H9 (cell line): Measurements from ENCODE around the gene PCBD2. TPM values are rescaled to one million over a fixed set of nuclear protein-coding genes. Genes with fewer than 3 reads are reported as not detected.

Source experiments
- DNase-seq: peaks from one replicate; pipeline ENCODE4 v3.0.0-alpha.2; 2017
- H2AFZ ChIP-seq: one replicate; pipeline ENCODE4 v1.6.1; 2013; ENCODE audit warnings: mild to moderate bottlenecking, low read length, control low read depth, moderate library complexity
- H2AK5ac ChIP-seq: 2 replicates; pipeline ENCODE4 v1.6.1; 2013; ENCODE audit warnings: low read length, control low read depth, mixed read lengths; ENCODE audit not compliant: insufficient read length
- H2BK120ac ChIP-seq: one replicate; pipeline ENCODE4 v1.6.1; 2013; ENCODE audit warnings: low read depth, mild to moderate bottlenecking, low read length, control low read depth, inconsistent platforms; ENCODE audit not compliant: poor library complexity, severe bottlenecking
- H2BK12ac ChIP-seq: 2 replicates; pipeline ENCODE4 v1.6.1; 2013; ENCODE audit warnings: low read length, control low read depth, mixed read lengths, low read depth; ENCODE audit not compliant: insufficient read length
- H2BK15ac ChIP-seq: 2 replicates; pipeline ENCODE4 v1.6.1; 2013; ENCODE audit warnings: low read depth, low read length, control low read depth
- H2BK20ac ChIP-seq: one replicate; pipeline ENCODE4 v1.6.1; 2013; ENCODE audit warnings: low read depth, mild to moderate bottlenecking, low read length, control low read depth, inconsistent platforms; ENCODE audit not compliant: poor library complexity, severe bottlenecking
- H2BK5ac ChIP-seq: 2 replicates; pipeline ENCODE4 v1.6.1; 2013; ENCODE audit warnings: low read length, control low read depth, mixed read lengths; ENCODE audit not compliant: insufficient read length
- H3K14ac ChIP-seq: 2 replicates; pipeline ENCODE4 v1.6.1; 2013; ENCODE audit warnings: low read length, control low read depth; ENCODE audit not compliant: insufficient read depth
- H3K18ac ChIP-seq: 2 replicates; pipeline ENCODE4 v1.6.1; 2013; ENCODE audit warnings: low read depth, mild to moderate bottlenecking, mixed read lengths, low read length, control low read depth; ENCODE audit not compliant: insufficient read length
- H3K23ac ChIP-seq: 2 replicates; pipeline ENCODE4 v1.6.1; 2013; ENCODE audit warnings: low read length, control low read depth, mixed read lengths, low read depth; ENCODE audit not compliant: insufficient read length
- H3K23me2 ChIP-seq: 2 replicates; pipeline ENCODE4 v1.6.1; 2013; ENCODE audit warnings: low read depth, mild to moderate bottlenecking, mixed read lengths, low read length, control low read depth; ENCODE audit not compliant: insufficient read length, poor library complexity, severe bottlenecking
- H3K27ac ChIP-seq: 2 replicates; pipeline ENCODE4 v1.5.1; 2013; ENCODE audit warnings: low read length, control low read depth, mixed read lengths, low read depth; ENCODE audit not compliant: insufficient read length
- H3K27me3 ChIP-seq: 2 replicates; pipeline ENCODE4 v1.6.1; 2013; ENCODE audit warnings: low read length, control low read depth, inconsistent platforms; ENCODE audit not compliant: insufficient read depth
- H3K4ac ChIP-seq: 2 replicates; pipeline ENCODE4 v1.6.1; 2013; ENCODE audit warnings: low read depth, mild to moderate bottlenecking, control low read depth, inconsistent platforms, low read length, moderate library complexity
- H3K4me1 ChIP-seq: 2 replicates; pipeline ENCODE4 v1.6.1; 2013; ENCODE audit warnings: low read length, control low read depth, inconsistent platforms; ENCODE audit not compliant: insufficient read depth
- H3K4me2 ChIP-seq: 2 replicates; pipeline ENCODE4 v1.6.1; 2013; ENCODE audit warnings: low read length, control low read depth, mixed read lengths; ENCODE audit not compliant: insufficient read length, insufficient read depth
- H3K56ac ChIP-seq: 2 replicates; pipeline ENCODE4 v1.6.1; 2013; ENCODE audit warnings: low read depth, mild to moderate bottlenecking, mixed read lengths, low read length, control low read depth; ENCODE audit not compliant: insufficient read length
- H3K79me1 ChIP-seq: 2 replicates; pipeline ENCODE4 v1.6.1; 2013; ENCODE audit warnings: low read depth, mild to moderate bottlenecking, moderate library complexity, low read length, control low read depth, inconsistent platforms; ENCODE audit not compliant: insufficient read depth, poor library complexity, severe bottlenecking
- H3K79me2 ChIP-seq: 2 replicates; pipeline ENCODE4 v1.6.1; 2013; ENCODE audit warnings: low read length, control low read depth, inconsistent platforms; ENCODE audit not compliant: insufficient read depth
- H3K9ac ChIP-seq: 2 replicates; pipeline ENCODE4 v1.6.1; 2013; ENCODE audit warnings: low read length, control low read depth, mixed read lengths; ENCODE audit not compliant: insufficient read length; ENCODE audit errors: extremely low read depth
- H3K9me3 ChIP-seq: one replicate; pipeline ENCODE4 v1.6.1; 2013; ENCODE audit warnings: low read depth, low read length, inconsistent platforms; ENCODE audit not compliant: control insufficient read depth
- H3T11ph ChIP-seq: one replicate; pipeline ENCODE4 v1.6.1; 2013; ENCODE audit warnings: mild to moderate bottlenecking, low read length, control low read depth, inconsistent platforms
- H4K20me1 ChIP-seq: one replicate; pipeline ENCODE4 v1.6.1; 2013; ENCODE audit not compliant: control insufficient read depth, insufficient read length, insufficient read depth
- H4K5ac ChIP-seq: 2 replicates; pipeline ENCODE4 v1.6.1; 2013; ENCODE audit warnings: low read depth, mild to moderate bottlenecking, mixed read lengths, low read length, control low read depth; ENCODE audit not compliant: insufficient read length
- H4K8ac ChIP-seq: replicated peaks from 2 replicates; pipeline ENCODE4 v1.6.1; 2013; ENCODE audit warnings: low read length, control low read depth, mixed read lengths, low read depth; ENCODE audit not compliant: insufficient read length
- H4K91ac ChIP-seq: 2 replicates; pipeline ENCODE4 v1.6.1; 2013; ENCODE audit warnings: low read depth, mild to moderate bottlenecking, moderate library complexity, mixed read lengths, low read length, control low read depth; ENCODE audit not compliant: insufficient read length
- H3K27ac Mint-ChIP-seq, 3 experiments: 2 replicates in 2 of 3; 3 replicates in 1 of 3; pipeline ENCODE4 v1.8.0; 2020 to 2021; ENCODE audit warnings: mixed read lengths in 3 of 3, mild to moderate bottlenecking in 1 of 3, moderate library complexity in 1 of 3
- H3K27me3 Mint-ChIP-seq: 2 replicates; pipeline ENCODE4 v1.8.0; 2021; ENCODE audit warnings: low read depth, mild to moderate bottlenecking, moderate library complexity, mixed read lengths
- H3K36me3 Mint-ChIP-seq, 3 experiments: 2 replicates in 2 of 3; 3 replicates in 1 of 3; pipeline ENCODE4 v1.8.0; 2020 to 2021; ENCODE audit warnings: low read depth in 3 of 3, mixed read lengths in 3 of 3; ENCODE audit not compliant: insufficient read depth in 1 of 3
- H3K4me1 Mint-ChIP-seq, 2 experiments: 2 replicates each; pipeline ENCODE4 v1.8.0; 2020; ENCODE audit warnings: mixed read lengths in 2 of 2
- H3K4me3 Mint-ChIP-seq, 2 experiments: 2 replicates in 1 of 2; 3 replicates in 1 of 2; pipeline ENCODE4 v1.8.0; 2020 to 2021; ENCODE audit warnings: mild to moderate bottlenecking in 2 of 2, mixed read lengths in 2 of 2, moderate library complexity in 1 of 2
- H3K9me3 Mint-ChIP-seq, 2 experiments: 2 replicates in 1 of 2; 3 replicates in 1 of 2; pipeline ENCODE4 v1.8.0; 2020; ENCODE audit warnings: mild to moderate bottlenecking in 2 of 2, mixed read lengths in 2 of 2, moderate library complexity in 1 of 2
- WGBS: extraction: QIAGEN DNeasy Blood & Tissue Kit; methylation state at CpG from one replicate; pipeline ENCODE4 v1.1.7; 2013; ENCODE audit warnings: missing lambda C conversion rate, low lambda C conversion rate, mixed read lengths; ENCODE audit not compliant: insufficient read length; ENCODE audit errors: extremely low coverage; 5-methylcytosine and 5-hydroxymethylcytosine counted together
- total RNA-seq: library from RNA; stranded (reverse); gene quantifications from 2 replicates; pipeline ENCODE4 v1.2.1, GENCODE V29; 2021
- TF ChIP-seq, protein P1 (sequence below): fragments of 200-600 bp; sonication (generic); conservative IDR thresholded peaks from 3 replicates; pipeline ENCODE4 v1.8.0; 2021; ENCODE audit warnings: antibody characterized with exemption, mild to moderate bottlenecking

Gene PCBD2
- total RNA-seq, 1 experiment from 2014 or later, result 11.9 TPM

DNA sequence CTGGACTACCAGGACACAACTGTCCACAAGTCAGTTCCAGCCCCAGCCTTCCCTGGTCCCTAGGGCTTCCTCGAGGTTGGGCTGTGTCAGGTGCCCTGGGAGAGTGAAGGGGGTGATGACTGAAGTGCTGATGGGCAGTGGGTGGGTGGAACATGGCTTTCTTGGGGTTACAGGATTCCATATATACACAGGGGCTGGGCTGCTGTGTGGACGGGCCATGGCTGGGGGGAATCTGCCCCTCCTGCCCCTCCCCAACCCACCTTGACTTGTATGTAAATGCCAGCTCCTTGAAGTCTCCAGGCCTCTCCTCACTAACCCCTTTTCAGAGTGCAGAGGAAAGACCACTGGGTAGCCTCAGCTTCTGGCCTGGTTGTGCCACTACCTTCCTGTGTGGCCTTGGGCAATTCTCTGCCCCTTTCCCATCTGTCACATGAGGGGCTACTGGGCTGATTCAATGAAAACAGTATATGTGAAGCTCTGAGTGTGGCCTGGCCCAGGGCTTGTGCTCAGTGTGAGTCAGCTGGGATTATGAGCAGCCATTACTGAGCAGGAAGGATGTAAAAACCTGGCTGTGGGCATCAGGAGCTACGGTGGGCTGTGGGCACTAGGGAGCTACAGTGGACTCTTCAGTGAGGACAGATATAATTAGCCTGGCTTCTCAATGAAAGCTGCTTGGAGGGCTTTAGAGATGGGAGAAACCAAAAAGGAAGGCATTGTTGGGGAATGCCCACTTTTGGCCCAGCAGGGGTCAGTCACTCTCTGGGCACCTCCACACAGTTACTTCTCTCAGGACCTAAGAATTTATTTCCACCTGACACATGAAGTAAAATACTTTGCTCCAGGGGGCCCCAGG, 105.8 kb downstream of the PCBD2 start:
- Histone ChIP-seq H2BK15ac (no peak overlapping the region), H4K5ac (no peak overlapping the region), H2BK5ac (no peak overlapping the region), H3K9ac (no peak overlapping the region), H3T11ph (no peak overlapping the region), H3K23ac (no peak overlapping the region), H2BK12ac (no peak overlapping the region), H4K8ac (no peak overlapping the region), H3K14ac (no peak overlapping the region), H2BK20ac (no peak overlapping the region), H4K91ac (no peak overlapping the region), H3K27ac (no peak overlapping the region), H3K79me2 (no peaks in the 10 kb centered on the region), H3K27me3 (no peaks in the 10 kb centered on the region), H3K56ac (no peak overlapping the region), H3K9me3 (no peaks in the 10 kb centered on the region), H3K23me2 (no peaks in the 10 kb centered on the region), H2BK120ac (no peak overlapping the region), H3K4me2 (no peak overlapping the region), H3K18ac (no peak overlapping the region), H2AFZ (no peak overlapping the region), H3K4ac (no peak overlapping the region), H4K20me1 (no peaks in the 10 kb centered on the region), H2AK5ac (no peak overlapping the region), H3K4me1 (no peaks in the 10 kb centered on the region), H3K79me1 (no peaks in the 10 kb centered on the region)
- DNase-seq, result no peak
- TF ChIP-seq, protein P1, sequence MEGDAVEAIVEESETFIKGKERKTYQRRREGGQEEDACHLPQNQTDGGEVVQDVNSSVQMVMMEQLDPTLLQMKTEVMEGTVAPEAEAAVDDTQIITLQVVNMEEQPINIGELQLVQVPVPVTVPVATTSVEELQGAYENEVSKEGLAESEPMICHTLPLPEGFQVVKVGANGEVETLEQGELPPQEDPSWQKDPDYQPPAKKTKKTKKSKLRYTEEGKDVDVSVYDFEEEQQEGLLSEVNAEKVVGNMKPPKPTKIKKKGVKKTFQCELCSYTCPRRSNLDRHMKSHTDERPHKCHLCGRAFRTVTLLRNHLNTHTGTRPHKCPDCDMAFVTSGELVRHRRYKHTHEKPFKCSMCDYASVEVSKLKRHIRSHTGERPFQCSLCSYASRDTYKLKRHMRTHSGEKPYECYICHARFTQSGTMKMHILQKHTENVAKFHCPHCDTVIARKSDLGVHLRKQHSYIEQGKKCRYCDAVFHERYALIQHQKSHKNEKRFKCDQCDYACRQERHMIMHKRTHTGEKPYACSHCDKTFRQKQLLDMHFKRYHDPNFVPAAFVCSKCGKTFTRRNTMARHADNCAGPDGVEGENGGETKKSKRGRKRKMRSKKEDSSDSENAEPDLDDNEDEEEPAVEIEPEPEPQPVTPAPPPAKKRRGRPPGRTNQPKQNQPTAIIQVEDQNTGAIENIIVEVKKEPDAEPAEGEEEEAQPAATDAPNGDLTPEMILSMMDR, result no peak
- peaks cover 26% of the 10 kb centered on the region for H3K27me3 Mint-ChIP-seq
- no peak overlapping the region for H3K27ac Mint-ChIP-seq
- no peaks in the 10 kb centered on the region; a peak in 1 of 7 replicates for H3K36me3 Mint-ChIP-seq
- H3K9me3 Mint-ChIP-seq, result no peaks in the 10 kb centered on the region
- no CpG with 5 or more reads among the region's 3 CpGs for WGBS
- H3K4me3 Mint-ChIP-seq, result no peak overlapping the region
- H3K4me1 Mint-ChIP-seq, result 0 out of 4 replicates have a peak, but pooled peaks cover 0 to 3% of the 10 kb centered on the region in 2 experiments
